Glutamatergic neuron (in vitro differentiated cells): ENCODE measurements around the gene KLHL14. TPM values are rescaled to one million over a fixed set of nuclear protein-coding genes. Genes with fewer than 3 reads are reported as not detected.

Experiments used
- DNase-seq: peaks from one replicate; pipeline ENCODE4 v3.0.0; 2022
- H3K27ac Mint-ChIP-seq: one replicate; pipeline ENCODE4 v1.8.0; 2020; ENCODE audit warnings: mild to moderate bottlenecking, mixed read lengths, inconsistent platforms; ENCODE audit not compliant: unreplicated experiment
- H3K27me3 Mint-ChIP-seq: one replicate; pipeline ENCODE4 v1.8.0; 2020; ENCODE audit warnings: mild to moderate bottlenecking, moderate library complexity, mixed read lengths, inconsistent platforms; ENCODE audit not compliant: unreplicated experiment
- H3K36me3 Mint-ChIP-seq: one replicate; pipeline ENCODE4 v1.8.0; 2020; ENCODE audit warnings: mild to moderate bottlenecking, mixed read lengths, inconsistent platforms; ENCODE audit not compliant: unreplicated experiment
- H3K4me1 Mint-ChIP-seq: one replicate; pipeline ENCODE4 v1.8.0; 2020; ENCODE audit warnings: mild to moderate bottlenecking, low read depth, mixed read lengths, inconsistent platforms; ENCODE audit not compliant: unreplicated experiment
- H3K4me3 Mint-ChIP-seq: one replicate; pipeline ENCODE4 v1.8.0; 2020; ENCODE audit warnings: mild to moderate bottlenecking, mixed read lengths, inconsistent platforms; ENCODE audit not compliant: unreplicated experiment
- H3K9me3 Mint-ChIP-seq: one replicate; pipeline ENCODE4 v1.8.0; 2020; ENCODE audit warnings: mild to moderate bottlenecking, moderate library complexity, mixed read lengths, inconsistent platforms; ENCODE audit not compliant: unreplicated experiment
- total RNA-seq: library from RNA; stranded (reverse); fragmentation: NEBNext Ultra II Directional; extraction: Animal tissue kit (Norgen Biotek cat#: 25700); gene quantifications from one replicate; pipeline ENCODE4 v1.2.1, GENCODE V29; 2021; ENCODE audit not compliant: unreplicated experiment
- TF ChIP-seq, protein P1 (sequence below): fragments of 200-600 bp; sonication (generic); IDR thresholded peaks from one replicate; pipeline ENCODE4 v1.5.0; 2021; ENCODE audit not compliant: partially characterized antibody, unreplicated experiment

The KLHL14 gene
- total RNA-seq, 1 donor from 2014 or later = not detected

DNA sequence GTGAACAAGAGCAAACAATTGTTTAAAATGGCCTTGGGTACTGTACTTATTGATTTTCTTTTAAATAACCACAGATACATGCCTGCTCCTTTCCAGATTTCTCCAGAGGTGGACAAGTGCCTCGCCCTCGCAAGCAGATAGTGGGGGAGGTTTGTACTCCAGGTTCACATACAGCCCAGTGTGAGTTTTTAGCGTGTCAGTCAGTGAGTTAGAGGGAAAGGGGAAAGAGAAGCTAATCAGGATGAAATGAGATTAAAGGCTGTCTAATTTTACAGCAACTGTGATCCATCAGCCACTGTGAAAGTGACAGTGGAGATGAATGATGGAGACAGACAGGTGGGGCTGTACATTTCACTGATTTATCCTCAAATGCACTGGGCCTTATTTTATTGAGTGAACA is 74.7 kb downstream of the KLHL14 start:
- no peak for DNase-seq
- Mint-ChIP-seq H3K4me1 (no peaks in the 10 kb centered on the region), H3K27ac (no peak overlapping the region), H3K27me3 (peaks cover 7% of the 10 kb centered on the region), H3K4me3 (no peak overlapping the region), H3K9me3 (no peaks in the 10 kb centered on the region), H3K36me3 (no peaks in the 10 kb centered on the region)
- TF ChIP-seq, protein P1, sequence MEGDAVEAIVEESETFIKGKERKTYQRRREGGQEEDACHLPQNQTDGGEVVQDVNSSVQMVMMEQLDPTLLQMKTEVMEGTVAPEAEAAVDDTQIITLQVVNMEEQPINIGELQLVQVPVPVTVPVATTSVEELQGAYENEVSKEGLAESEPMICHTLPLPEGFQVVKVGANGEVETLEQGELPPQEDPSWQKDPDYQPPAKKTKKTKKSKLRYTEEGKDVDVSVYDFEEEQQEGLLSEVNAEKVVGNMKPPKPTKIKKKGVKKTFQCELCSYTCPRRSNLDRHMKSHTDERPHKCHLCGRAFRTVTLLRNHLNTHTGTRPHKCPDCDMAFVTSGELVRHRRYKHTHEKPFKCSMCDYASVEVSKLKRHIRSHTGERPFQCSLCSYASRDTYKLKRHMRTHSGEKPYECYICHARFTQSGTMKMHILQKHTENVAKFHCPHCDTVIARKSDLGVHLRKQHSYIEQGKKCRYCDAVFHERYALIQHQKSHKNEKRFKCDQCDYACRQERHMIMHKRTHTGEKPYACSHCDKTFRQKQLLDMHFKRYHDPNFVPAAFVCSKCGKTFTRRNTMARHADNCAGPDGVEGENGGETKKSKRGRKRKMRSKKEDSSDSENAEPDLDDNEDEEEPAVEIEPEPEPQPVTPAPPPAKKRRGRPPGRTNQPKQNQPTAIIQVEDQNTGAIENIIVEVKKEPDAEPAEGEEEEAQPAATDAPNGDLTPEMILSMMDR = no peak

DNA sequence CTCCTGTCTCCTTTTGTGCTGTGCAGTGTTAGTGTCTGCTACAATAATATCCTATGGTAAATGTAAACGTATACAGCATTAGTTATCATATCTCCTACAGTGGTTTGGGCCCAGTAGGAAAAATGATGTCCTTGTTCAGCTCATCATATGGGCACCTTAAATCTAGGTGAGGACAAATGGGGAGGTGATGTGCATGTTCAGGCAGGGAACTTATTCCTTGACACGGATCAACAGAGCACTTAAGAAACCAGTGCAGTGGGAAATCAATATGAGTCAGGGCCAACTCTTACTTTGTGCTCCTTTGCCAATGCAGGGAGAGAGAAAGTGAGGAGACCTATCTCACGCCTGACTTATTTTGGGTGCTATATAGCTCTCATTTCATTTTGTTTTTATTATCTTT is 76.4 kb downstream of the KLHL14 start:
- TF ChIP-seq, protein P1 = no peak
- no peak for DNase-seq

DNA sequence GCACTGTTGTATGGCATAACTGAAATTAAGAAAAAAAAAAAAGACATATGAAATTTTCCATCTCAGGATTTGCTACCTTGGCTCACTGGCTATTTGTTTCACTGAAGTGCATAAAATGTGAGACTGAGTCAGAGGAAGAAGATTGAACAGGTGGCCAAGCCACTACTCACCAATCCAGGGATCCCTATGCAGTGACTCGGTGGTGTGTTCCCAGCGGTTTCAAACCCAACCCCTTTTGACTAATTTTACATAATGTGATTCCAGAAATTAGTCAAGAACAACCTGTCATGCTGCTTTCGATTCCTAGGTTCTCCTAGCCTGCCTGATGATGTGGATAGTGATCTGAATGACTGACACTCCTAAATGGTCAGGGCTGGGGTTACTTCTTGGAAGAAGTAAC is 77.3 kb downstream of the KLHL14 start:
- DNase-seq = no peak
- no peaks in the 10 kb centered on the region for H3K36me3 Mint-ChIP-seq
- no peak overlapping the region for H3K4me3 Mint-ChIP-seq
- no peak overlapping the region for H3K27ac Mint-ChIP-seq
- H3K27me3 Mint-ChIP-seq = peaks cover 4% of the 10 kb centered on the region
- TF ChIP-seq, protein P1 = no peak
- no peaks in the 10 kb centered on the region for H3K4me1 Mint-ChIP-seq
- no peaks in the 10 kb centered on the region for H3K9me3 Mint-ChIP-seq

More for the DNA sequence above, 76.4 kb downstream of the KLHL14 start:
- no peak overlapping the region for H3K4me3 Mint-ChIP-seq
- no peaks in the 10 kb centered on the region for H3K9me3 Mint-ChIP-seq
- H3K27me3 Mint-ChIP-seq = peaks cover 5% of the 10 kb centered on the region
- no peaks in the 10 kb centered on the region for H3K36me3 Mint-ChIP-seq
- H3K27ac Mint-ChIP-seq = no peak overlapping the region
- H3K4me1 Mint-ChIP-seq = no peaks in the 10 kb centered on the region

DNA sequence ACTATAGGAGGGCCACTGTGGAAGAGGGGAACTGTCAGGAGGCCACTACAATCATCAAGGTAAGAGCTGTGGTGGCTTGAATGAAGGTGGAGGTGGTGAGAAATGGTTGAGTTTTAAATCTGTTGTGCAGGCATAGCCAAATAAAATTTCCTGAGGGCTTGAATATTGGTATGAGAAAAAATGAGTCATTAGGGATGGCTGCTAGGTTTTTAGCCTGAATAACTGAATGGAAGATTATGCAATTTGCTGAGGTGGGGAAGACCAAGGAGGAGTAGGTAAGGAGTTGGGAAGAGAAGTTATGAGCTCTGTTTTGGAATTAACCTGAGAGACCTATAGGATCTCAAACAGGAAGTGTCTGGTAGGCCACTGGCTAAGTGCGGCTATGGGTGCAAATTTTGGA is 84.0 kb downstream of the KLHL14 start:
- no peak for DNase-seq
- Mint-ChIP-seq H3K36me3 (no peaks in the 10 kb centered on the region), H3K4me1 (no peaks in the 10 kb centered on the region), H3K4me3 (no peak overlapping the region), H3K9me3 (no peaks in the 10 kb centered on the region), H3K27ac (no peak overlapping the region), H3K27me3 (no peaks in the 10 kb centered on the region)
- TF ChIP-seq, protein P1 = no peak

DNA sequence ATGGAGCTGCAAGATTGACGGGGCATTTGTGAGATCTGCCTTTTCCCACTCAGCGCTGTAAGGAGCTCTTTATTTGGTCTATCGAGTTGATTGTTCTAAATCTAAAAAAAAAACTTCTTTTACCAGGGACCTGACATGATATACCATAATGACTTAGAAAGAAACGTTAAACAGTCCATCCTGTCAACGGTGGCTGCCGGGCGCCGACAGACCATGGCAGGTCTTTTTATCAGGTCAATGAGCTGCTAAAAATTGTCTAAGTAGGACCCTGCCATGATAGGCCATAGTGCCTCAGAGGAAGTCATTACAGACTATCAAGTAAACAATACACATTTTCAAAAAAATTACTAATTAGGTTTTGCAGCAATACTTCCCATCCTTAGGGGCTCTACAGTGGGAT is 87.9 kb downstream of the KLHL14 start:
- no peaks in the 10 kb centered on the region for H3K9me3 Mint-ChIP-seq
- DNase-seq = no peak
- no peak overlapping the region for H3K4me3 Mint-ChIP-seq
- no peaks in the 10 kb centered on the region for H3K4me1 Mint-ChIP-seq
- no peaks in the 10 kb centered on the region for H3K27me3 Mint-ChIP-seq
- TF ChIP-seq, protein P1 = no peak
- no peaks in the 10 kb centered on the region for H3K36me3 Mint-ChIP-seq
- no peak overlapping the region for H3K27ac Mint-ChIP-seq
